CD4-positive, alpha-beta T cell treated with Interleukin-1 beta for 1 hour (primary cell): ENCODE measurements around the gene DOHH.
"Not testable (repeated sequence)": the region's sequence is repeated elsewhere in the genome, so short reads cannot be mapped to it uniquely, and the experiment has no call there.

Experiments
- DNase-seq, 2 donors: peaks; one replicate each; pipeline ENCODE4 v3.0.0-alpha.2; 2020 to 2022

Gene DOHH

DNA sequence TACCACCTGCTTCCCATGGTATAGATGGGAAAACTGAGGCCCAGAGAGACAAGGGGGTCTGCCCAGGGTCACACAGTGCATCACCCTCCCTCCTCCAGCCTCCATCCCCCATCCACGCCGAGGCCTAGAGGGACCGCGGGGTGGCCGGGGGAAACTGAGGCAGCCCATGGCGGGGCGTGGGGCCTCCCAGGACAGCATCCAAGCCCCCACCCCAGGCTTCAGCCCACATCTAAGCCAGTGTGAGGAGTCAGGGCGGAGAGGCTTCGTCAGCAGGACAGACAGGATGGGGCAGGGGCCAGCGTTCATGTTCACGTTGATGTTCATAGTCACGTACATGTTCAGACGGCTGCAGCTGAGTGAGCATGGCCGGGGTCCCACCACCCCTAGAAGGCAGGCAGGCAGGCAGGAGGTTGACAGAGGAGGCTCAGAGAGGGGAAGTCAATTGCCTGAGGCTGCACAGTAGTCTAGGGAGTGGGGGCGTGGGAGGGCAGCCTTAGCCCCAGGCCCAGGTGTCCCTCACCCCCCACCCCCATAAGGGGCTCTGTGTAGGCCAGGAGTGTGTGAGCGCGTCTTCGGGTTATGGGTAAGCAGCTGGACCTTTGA is 43.4 kb downstream of the DOHH start:
- DNase-seq, result no peak

DNA sequence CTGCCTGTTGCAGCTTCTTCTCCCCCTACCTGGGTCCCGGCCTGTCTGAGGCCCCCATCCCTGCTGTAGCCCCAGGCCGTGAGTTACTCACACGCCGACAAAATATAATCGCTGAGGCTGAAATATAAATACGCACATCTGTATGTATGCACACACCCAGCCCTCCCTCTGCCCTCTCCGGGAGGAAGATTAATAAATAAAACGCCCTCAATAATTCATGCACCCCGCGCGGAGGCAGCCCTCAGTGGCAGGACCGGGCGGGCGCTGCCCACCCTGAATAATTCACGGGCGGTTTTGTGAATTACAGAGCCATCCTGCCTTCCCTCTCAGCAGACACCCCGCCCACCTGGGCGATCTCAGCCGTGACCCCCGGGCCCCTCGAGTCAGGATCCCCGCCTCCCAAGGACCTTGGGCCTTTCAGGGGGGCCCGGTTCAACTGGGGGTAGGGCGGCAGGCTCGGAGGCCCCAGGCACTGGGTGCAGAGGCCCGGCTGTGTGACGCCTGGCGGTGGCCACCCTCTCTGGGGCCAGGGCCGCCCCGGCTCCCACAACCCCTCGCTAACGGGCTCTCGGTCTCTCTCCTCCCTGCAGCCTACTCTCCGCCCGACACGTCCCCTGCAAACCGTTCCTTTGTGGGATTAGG is 44.4 kb downstream of the DOHH start:
- DNase-seq, result no peak

DNA sequence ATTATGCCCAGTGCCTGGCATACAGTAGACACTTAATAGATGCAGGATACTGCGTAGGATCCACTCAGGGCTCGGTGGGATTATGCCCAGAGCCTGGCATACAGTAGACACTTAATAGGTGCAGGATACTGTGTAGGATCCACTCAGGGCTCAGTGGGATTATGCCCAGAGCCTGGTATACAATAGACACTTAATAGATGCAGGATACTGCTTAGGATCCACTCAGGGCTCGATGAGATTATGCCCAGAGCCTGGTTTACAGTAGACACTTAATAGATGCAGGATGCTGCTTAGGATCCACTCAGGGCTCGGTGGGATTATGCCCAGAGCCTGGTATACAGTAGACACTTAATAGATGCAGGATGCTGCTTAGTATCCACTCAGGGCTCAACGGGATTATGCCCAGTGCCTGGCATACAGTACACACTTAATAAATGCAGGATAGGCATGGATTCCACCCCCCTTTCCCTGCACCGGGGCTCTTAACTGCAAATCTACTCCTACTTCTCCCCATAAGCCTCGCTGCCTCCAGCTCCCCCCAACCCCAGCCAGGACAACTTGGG is 45.0 kb downstream of the DOHH start:
- DNase-seq, result no peak

DNA sequence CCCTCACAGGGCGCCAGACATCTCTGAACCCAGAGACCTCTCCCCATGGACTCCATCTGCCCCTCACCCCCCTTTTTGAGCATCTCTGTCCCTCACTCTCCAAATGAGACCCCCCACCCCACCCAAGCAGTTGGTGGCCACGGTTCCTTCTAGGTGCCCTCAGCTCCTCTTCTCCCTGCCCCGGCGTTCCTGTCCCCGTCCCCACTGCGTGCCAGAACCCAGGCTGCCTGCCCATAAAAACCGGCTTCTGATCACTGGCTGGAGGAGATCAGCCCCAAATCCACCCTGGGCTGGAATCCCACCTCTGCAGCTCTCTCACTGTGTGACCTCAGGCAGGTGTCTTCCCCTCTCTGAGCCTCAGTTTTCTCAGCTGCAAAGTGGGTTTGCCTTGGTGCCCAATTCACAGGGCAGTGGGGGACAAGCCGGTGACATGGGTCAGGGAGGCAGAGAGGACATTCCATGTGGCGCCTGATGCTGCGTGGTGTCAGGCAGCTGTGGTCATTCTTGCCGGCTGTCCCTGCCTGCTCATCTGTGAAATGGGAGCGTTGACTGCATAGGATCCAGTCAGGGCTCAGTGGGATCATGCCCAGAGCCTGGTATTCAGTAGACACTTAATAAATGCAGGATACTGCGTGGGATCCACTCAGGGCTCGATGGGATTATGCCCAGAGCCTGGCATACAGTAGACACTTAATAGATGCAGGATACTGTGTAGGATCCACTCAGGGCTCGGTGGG is 45.6 kb downstream of the DOHH start:
- no peak for DNase-seq

GRCh38 chr19:3453840-3454239 is 46.6 kb downstream of the DOHH start:
- DNase-seq, result no peak

- DNase-seq, result not testable (repeated sequence)
Observed at GRCh38 chr19:3452942-3453214, 47.6 kb downstream of the DOHH start.

- DNase-seq, result no peak
Observed at GRCh38 chr19:3452171-3452941, 48.1 kb downstream of the DOHH start.

DNA sequence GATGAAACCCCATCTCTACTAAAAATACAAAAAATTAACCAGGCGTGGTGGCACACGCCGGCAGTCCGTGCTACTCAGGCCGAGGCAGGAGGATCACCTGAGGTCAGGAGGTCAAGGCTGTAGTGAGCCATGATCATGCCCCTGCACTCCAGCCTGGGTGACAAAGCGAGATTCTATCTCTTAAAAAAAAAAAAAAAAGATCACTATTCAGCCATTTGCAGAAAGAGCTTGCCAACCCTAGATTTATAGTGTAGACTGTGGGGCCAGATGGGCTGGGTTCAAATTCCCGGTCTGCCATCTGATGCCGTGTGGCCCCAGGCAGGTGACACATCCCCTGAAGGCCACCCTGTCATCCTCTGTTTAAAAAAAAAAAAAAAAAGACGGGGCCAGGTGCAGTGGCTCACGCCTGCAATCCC is 49.0 kb downstream of the DOHH start:
- DNase-seq, result no peak

GRCh38 chr19:3450796-3451411 is 49.6 kb downstream of the DOHH start:
- DNase-seq, result no peak

GRCh38 chr19:3448616-3449334 is 51.7 kb downstream of the DOHH start:
- DNase-seq, result no peak

DNA sequence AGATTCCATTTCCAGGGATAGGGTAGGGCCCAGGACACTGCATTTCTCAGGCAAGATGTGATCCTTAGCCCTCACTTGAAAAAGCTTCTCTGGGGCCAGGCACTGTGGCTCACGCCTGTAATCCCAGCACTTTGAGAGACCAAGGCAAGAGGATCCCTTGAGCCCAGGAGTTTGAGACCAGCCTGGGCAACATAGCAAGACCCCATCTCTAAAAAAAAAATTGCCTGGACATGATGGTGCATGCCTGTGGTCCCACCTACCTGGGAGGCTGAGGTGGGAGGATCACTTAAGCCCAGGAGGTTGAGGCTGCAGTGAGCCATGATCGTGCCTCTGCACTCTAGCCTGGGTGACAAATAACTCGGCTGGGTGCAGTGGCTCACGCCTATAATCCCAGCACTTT is 53.8 kb downstream of the DOHH start:
- DNase-seq, result not testable (repeated sequence)

GRCh38 chr19:3444695-3445234 is 55.7 kb downstream of the DOHH start:
- DNase-seq, result no peak

DNA sequence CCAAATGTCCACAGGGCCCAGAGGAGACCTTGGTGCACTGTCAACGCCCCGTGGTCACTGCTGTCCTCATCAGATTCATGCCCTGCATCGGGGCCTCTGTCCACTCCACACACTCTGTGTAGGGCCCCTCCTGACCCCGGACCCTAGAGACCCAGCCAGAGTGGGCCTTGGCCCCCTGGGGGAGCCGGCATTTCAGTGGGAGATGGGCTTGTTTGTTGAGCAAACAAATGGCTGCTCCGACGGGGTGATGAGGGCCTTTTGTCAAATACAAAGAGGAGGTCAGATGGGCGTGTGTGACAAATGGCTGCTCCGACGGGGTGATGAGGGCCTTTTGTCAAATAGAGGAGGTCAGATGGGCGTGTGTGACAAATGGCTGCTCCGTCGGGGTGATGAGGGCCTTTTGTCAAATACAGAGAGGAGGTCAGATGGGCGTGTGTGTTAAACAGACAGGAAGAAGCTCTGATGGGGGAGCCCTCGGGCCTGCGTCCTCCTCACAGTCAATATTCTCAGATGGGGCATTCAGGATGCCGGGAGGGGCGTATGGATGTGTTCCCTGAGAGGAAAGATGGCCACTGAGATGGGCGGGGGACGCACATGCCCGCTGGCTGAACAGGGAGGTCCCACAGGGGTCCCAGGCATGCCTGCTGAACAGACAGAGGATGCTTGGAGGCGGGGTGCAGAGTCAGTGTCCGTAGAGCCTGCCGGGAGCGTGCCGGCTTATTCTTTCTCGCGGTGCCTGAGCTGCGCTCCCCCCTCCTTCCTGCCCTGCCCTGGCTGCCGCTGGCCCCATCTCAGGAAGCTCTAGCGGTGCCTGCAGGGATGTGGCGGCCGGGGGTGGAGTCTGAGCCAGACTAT is 56.4 kb downstream of the DOHH start:
- DNase-seq, result no peak

- DNase-seq, result no peak
Observed at GRCh38 chr19:3442487-3443071, 57.9 kb downstream of the DOHH start.

DNA sequence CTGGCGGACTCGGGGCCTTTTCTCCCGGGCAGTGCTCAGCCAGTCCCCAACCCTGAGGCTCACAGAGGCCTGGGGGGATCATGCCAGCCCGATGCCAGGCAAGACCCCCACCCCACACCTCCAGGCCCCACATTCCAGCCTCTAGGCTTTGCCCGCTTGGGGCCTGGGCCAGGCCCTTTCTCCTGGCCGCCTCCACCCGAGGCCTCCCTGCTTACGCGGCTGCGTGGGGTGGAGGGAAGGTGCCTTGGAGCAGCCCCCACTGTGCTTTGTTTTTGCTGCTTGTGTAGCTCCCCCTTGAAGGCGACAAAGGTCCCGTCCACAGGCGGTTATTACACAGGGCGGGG is 58.5 kb downstream of the DOHH start:
- no peak for DNase-seq

- DNase-seq, result no peak
Observed at GRCh38 chr19:3441089-3441985, 59.1 kb downstream of the DOHH start.
